GM18907 (cell line): Measurements from ENCODE around the gene CAD.
"Not testable (repeated sequence)": the region's sequence is repeated elsewhere in the genome, so short reads cannot be mapped to it uniquely, and the experiment has no call there.

Source experiments
- ATAC-seq: cut with Tn5 transposase; IDR thresholded peaks from one replicate; pipeline ENCODE4 v1.9.1; 2021; ENCODE audit warnings: mild to moderate bottlenecking, moderate library complexity; ENCODE audit not compliant: unreplicated experiment

CAD gene

DNA sequence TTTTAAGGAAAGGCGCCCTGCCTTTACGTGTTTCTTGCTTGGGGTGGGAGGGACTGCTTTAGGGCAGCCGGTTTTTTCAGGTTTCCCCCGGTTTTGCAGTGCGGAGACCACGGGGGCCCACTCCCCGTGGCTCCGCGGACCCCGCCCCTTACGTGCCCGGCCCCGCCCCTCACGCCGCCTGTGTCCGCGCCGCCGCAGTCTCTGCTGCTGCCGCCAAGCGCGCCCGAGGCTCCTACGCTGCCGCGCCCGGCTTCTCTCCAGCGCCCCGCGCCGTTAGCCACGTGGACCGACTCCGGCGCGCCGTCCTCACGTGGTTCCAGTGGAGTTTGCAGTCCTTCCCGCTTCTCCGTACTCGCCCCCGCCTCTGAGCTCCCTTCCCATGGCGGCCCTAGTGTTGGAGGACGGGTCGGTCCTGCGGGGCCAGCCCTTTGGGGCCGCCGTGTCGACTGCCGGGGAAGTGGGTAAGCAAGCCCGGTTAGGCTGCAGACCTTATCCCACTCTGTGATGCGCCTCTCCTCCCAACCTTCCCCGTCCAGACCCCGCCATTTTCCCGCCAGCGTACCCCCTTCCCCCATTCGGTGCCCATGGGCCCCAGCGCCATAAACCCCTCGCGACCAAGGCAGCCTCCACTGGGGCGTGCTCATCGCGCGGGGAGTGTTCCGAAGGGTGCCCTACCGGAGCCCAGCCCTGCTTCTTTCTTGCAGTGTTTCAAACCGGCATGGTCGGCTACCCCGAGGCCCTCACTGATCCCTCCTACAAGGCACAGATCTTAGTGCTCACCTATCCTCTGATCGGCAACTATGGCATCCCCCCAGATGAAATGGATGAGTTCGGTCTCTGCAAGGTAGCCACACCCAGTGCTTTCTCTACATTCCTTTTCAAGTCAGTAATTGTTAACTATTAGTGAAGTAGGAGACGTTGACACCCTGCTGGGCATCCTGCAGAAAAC lies at the start of gene CAD:
CAD (plus strand) TSS at position 197 of the 949 bp plus-strand sequence; CDS start at position 380, 183 bp downstream.
- peak; percentile 75 for ATAC-seq

- ATAC-seq: no peak
Measured at GRCh38 chr2:27170581-27171337, 46.4 kb upstream of the CAD start.

DNA sequence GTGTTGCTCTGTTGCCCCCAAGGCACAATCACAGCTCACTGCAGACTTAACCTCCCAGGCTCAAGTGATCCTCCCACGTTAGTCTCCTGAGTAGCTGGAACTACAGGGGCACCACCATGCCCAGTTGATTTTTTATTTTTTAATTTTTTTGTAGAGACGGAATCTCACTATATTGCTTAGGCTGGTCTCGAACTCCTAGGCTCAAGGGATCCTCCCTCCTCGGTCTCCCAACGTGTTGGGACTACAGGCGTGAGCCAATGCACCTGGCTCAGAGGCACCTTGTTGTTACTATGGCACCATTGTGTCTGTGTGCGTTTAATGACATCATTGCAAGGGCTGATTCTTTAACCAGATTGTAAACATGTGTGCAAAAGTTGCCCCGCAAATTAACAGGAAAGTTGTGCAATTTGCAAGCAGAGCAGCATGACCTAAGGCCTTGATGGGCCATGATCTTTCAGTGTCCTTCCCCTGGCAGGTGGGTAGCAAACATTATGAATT lies 45.8 kb upstream of the CAD start:
- ATAC-seq: no peak

DNA sequence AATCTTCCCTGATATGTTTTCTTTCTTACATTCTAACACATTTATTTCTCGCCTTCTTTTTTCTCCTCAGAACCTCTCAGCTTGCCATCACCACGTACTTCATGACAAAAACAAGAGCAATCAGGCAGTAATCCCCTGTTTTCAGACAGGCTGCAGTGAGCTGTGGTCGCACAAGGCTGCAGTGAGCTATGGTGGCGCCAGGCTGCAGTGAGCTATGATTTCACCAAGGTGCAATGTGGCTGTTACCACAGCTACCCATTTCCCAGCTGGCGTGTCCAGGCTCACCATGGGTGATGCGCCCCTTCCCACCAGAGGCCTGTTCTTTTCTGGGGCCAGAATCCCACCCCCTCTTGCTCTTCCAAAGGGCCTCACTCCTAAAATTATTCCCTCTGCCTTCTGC lies 42.5 kb upstream of the CAD start:
- ATAC-seq: no peak

DNA sequence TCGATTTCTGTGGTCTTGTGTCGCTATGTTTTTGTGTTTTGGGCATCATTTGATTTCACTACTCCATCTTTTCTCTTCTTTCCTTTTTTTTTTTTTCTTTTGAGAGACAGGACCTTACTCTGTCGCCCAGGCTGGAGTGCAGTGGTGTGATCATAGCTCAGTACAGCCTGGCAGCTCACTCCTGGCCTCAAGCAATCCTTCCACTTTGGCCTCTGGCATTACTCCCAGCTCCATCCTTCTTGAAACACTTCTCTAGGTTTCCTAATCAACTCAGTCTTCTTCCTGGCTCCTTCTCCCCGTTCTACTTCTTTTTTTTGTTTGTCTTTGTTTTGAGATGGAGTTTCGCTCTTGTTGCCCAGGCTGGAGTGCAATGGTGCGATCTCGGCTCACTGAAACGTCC lies 41.8 kb upstream of the CAD start:
- ATAC-seq: no peak

DNA sequence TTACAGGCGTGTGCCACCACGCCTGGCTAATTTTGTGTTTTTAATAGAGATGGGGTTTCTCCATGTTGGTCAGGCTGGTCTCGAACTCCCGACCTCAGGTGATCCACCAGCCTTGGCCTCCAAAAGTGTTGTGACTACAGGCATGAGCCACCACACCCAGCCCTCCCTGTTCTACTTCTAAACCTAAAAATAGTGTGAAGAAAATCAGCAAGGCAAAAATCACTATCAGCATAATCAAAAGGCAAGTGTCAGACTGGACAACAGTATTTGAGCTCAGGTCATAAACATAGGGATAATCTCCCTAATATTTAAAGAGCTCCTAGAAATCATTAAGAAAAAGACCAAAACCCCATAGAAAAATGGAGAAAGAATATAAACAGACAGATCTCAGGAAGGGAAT lies 41.4 kb upstream of the CAD start:
- ATAC-seq: not testable (repeated sequence)

GRCh38 chr2:27177441-27178351 lies 39.5 kb upstream of the CAD start:
- no peak for ATAC-seq

DNA sequence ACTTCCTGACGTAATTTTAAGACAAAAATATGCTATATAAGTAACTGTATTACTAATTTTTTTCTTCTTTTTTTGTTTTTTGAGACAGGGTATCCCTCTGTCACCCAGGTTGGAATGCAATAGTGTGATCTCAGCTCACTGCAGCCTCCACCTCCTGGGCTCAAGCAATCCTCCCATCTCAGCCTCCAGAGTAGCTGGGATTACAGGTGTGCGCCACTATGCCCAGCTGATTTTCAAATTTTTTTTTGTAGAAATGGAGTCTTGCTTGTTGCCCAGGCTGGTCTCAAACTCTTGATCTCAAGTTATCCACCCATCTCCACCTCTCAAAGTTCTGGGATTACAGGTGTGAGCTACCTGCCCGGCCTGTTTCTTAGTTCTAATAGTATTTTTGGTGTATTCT lies 38.7 kb upstream of the CAD start:
- ATAC-seq: no peak

GRCh38 chr2:27179344-27180000 lies 37.7 kb upstream of the CAD start:
- no peak for ATAC-seq

GRCh38 chr2:27182346-27182745 lies 34.8 kb upstream of the CAD start:
- ATAC-seq: no peak

- no peak for ATAC-seq
Measured at GRCh38 chr2:27184115-27184514, 33.1 kb upstream of the CAD start.

DNA sequence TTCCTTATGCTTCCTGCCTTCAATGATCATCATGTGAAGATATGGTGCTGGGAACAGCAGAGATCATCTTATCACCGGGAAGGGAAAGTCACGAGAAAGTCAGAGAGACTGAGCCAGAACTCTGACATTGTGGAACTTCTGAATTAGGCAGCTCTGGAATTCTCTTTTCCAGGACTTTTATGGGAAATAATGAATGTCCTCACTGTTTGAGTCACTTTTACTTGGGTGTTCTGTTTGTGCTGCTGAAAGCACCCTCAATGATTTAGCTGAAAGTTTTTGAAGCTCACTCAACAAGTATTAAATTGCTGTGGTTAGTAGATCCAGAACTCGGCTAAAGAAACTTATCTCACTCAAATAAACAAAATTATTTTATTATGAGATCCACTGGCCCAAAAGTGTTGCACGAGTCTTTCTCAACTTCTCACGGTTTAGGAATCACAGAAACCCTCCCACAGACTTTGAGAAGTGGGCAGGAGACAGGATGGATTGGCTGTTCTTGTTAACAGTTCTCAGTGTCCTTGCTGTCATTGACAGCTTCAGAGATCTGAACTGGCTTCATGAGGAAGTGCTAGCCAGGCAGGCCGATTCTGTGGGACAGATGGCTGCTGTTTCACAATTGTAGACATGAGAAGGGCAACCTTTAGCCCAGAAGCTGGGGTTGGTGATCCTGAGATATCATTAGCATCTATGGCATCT lies 31.7 kb upstream of the CAD start:
- no peak for ATAC-seq

DNA sequence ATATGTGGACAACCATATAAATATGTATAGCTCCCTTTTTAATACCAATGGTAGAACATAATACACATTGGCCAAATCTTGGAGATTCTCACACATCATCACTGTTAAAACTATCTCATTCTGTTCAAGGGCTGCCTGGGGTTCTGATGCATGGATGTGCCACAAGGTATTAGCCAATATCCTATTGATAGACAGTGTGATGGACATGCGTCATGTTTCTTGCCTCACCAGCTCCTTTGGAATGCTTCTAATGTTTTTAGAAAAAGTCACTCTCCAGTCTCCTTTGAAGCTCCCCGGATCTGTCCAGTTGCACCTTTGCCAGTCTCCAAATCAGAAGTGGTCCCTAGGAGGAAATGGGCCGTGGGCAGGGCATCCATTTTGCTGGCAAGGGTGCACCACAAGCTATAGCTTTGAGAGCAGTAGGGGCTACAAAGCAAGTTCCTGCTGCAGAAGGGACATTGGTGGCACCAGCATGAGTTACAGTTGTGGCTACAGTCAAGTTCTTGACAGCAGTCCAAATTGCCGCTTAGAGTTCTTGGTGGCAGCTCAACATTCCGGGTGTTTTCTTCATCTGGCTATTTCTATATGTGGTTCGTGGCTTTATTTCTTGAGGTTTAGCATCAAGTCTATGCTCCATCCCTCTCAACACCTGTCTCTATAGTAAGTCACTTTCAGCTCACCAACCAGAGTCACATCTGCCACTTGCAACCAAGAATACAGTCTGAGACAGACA lies 30.4 kb upstream of the CAD start:
- ATAC-seq: no peak

- no peak for ATAC-seq
Measured at GRCh38 chr2:27189989-27190388, 27.2 kb upstream of the CAD start.

DNA sequence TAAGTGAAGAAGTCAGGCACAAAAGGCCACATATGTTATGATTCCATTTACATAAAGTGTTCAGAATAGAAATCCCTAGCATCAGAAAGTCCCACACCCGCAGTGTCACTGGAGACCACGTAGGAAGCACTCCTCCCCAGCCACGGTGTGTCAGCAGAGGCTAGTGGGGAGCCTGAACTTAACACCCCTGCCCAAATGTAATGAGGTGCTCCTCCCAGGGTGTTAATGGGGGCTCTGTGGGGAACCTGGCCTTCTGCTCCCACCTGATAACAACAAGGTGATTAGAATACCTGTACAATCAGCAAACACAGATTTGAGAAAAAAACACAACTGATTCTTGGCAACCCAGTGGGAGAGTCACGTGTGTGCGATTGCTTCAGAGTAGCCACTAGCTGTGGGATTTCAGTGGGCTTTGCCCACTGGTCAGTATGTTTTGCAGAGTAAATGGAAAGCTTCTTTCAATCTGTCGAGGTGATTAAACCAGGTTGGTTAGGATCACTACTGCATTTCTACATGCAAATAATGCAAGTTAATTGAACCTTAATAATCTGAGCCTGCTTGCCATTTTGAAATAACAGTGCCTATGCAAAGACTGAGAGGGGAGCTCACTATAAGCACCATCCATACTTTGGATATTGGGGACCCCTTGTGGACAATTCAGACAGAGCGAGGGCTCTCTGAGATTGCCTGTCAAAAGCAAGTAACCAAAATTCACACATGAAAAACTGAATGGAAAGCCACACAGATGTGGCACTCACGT lies 25.9 kb upstream of the CAD start:
- ATAC-seq: no peak

DNA sequence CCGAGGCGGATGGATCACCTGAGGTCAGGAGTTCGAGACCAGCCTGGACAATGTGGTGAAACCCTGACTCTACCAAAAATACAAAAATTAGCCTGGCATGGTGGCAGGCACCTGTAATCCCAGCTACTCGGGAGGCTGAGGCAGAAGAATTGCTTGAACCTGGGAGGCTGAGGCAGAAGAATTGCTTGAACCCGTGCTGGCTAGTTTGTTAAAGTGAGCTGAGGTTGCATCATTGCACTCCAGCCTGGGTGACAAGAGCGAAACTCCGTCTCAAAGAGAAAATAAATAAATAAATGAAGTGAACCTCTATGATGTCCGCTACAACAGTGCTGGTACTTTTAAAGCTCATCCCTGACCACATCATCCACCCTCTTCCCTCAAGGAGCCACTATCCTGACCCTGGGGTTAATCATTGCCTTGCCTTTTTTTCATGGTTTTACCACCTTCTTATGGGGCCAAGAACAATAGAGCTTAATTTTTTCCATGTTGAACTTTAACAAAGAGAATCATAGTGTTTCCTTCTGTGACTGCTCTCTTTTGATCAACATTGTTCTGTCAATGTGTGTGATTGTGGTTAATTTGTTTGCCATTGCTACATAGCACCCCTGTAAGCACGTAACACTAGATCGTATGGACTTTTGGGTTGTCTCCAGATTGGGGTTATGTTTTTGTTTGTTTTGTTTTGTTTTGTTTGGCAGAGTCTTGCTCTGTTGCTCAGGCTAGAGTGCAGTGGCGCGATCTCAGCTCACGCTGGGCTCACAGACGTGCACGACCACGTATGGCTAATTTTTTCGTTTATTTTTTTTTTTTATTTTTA lies 22.4 kb upstream of the CAD start:
- ATAC-seq: no peak

GRCh38 chr2:27195799-27196198 lies 21.4 kb upstream of the CAD start:
- not testable (repeated sequence) for ATAC-seq
